H9 (cell line): Measurements from ENCODE around the gene SARNP. TPM values are rescaled to one million over a fixed set of nuclear protein-coding genes. Genes with fewer than 3 reads are reported as not detected.

Experiments
- DNase-seq: peaks from one replicate; pipeline ENCODE4 v3.0.0-alpha.2; 2017
- H2AFZ ChIP-seq: one replicate; pipeline ENCODE4 v1.6.1; 2013; ENCODE audit warnings: mild to moderate bottlenecking, low read length, control low read depth, moderate library complexity
- H2AK5ac ChIP-seq: 2 replicates; pipeline ENCODE4 v1.6.1; 2013; ENCODE audit warnings: low read length, control low read depth, mixed read lengths; ENCODE audit not compliant: insufficient read length
- H2BK120ac ChIP-seq: one replicate; pipeline ENCODE4 v1.6.1; 2013; ENCODE audit warnings: low read depth, mild to moderate bottlenecking, low read length, control low read depth, inconsistent platforms; ENCODE audit not compliant: poor library complexity, severe bottlenecking
- H2BK12ac ChIP-seq: 2 replicates; pipeline ENCODE4 v1.6.1; 2013; ENCODE audit warnings: low read length, control low read depth, mixed read lengths, low read depth; ENCODE audit not compliant: insufficient read length
- H2BK15ac ChIP-seq: 2 replicates; pipeline ENCODE4 v1.6.1; 2013; ENCODE audit warnings: low read depth, low read length, control low read depth
- H2BK20ac ChIP-seq: one replicate; pipeline ENCODE4 v1.6.1; 2013; ENCODE audit warnings: low read depth, mild to moderate bottlenecking, low read length, control low read depth, inconsistent platforms; ENCODE audit not compliant: poor library complexity, severe bottlenecking
- H2BK5ac ChIP-seq: 2 replicates; pipeline ENCODE4 v1.6.1; 2013; ENCODE audit warnings: low read length, control low read depth, mixed read lengths; ENCODE audit not compliant: insufficient read length
- H3K14ac ChIP-seq: 2 replicates; pipeline ENCODE4 v1.6.1; 2013; ENCODE audit warnings: low read length, control low read depth; ENCODE audit not compliant: insufficient read depth
- H3K18ac ChIP-seq: 2 replicates; pipeline ENCODE4 v1.6.1; 2013; ENCODE audit warnings: low read depth, mild to moderate bottlenecking, mixed read lengths, low read length, control low read depth; ENCODE audit not compliant: insufficient read length
- H3K23ac ChIP-seq: 2 replicates; pipeline ENCODE4 v1.6.1; 2013; ENCODE audit warnings: low read length, control low read depth, mixed read lengths, low read depth; ENCODE audit not compliant: insufficient read length
- H3K23me2 ChIP-seq: 2 replicates; pipeline ENCODE4 v1.6.1; 2013; ENCODE audit warnings: low read depth, mild to moderate bottlenecking, mixed read lengths, low read length, control low read depth; ENCODE audit not compliant: insufficient read length, poor library complexity, severe bottlenecking
- H3K27ac ChIP-seq: 2 replicates; pipeline ENCODE4 v1.5.1; 2013; ENCODE audit warnings: low read length, control low read depth, mixed read lengths, low read depth; ENCODE audit not compliant: insufficient read length
- H3K27me3 ChIP-seq: 2 replicates; pipeline ENCODE4 v1.6.1; 2013; ENCODE audit warnings: low read length, control low read depth, inconsistent platforms; ENCODE audit not compliant: insufficient read depth
- H3K4ac ChIP-seq: 2 replicates; pipeline ENCODE4 v1.6.1; 2013; ENCODE audit warnings: low read depth, mild to moderate bottlenecking, control low read depth, inconsistent platforms, low read length, moderate library complexity
- H3K4me1 ChIP-seq: 2 replicates; pipeline ENCODE4 v1.6.1; 2013; ENCODE audit warnings: low read length, control low read depth, inconsistent platforms; ENCODE audit not compliant: insufficient read depth
- H3K4me2 ChIP-seq: 2 replicates; pipeline ENCODE4 v1.6.1; 2013; ENCODE audit warnings: low read length, control low read depth, mixed read lengths; ENCODE audit not compliant: insufficient read length, insufficient read depth
- H3K56ac ChIP-seq: 2 replicates; pipeline ENCODE4 v1.6.1; 2013; ENCODE audit warnings: low read depth, mild to moderate bottlenecking, mixed read lengths, low read length, control low read depth; ENCODE audit not compliant: insufficient read length
- H3K79me1 ChIP-seq: 2 replicates; pipeline ENCODE4 v1.6.1; 2013; ENCODE audit warnings: low read depth, mild to moderate bottlenecking, moderate library complexity, low read length, control low read depth, inconsistent platforms; ENCODE audit not compliant: insufficient read depth, poor library complexity, severe bottlenecking
- H3K79me2 ChIP-seq: 2 replicates; pipeline ENCODE4 v1.6.1; 2013; ENCODE audit warnings: low read length, control low read depth, inconsistent platforms; ENCODE audit not compliant: insufficient read depth
- H3K9ac ChIP-seq: 2 replicates; pipeline ENCODE4 v1.6.1; 2013; ENCODE audit warnings: low read length, control low read depth, mixed read lengths; ENCODE audit not compliant: insufficient read length; ENCODE audit errors: extremely low read depth
- H3K9me3 ChIP-seq: one replicate; pipeline ENCODE4 v1.6.1; 2013; ENCODE audit warnings: low read depth, low read length, inconsistent platforms; ENCODE audit not compliant: control insufficient read depth
- H3T11ph ChIP-seq: one replicate; pipeline ENCODE4 v1.6.1; 2013; ENCODE audit warnings: mild to moderate bottlenecking, low read length, control low read depth, inconsistent platforms
- H4K20me1 ChIP-seq: one replicate; pipeline ENCODE4 v1.6.1; 2013; ENCODE audit not compliant: control insufficient read depth, insufficient read length, insufficient read depth
- H4K5ac ChIP-seq: 2 replicates; pipeline ENCODE4 v1.6.1; 2013; ENCODE audit warnings: low read depth, mild to moderate bottlenecking, mixed read lengths, low read length, control low read depth; ENCODE audit not compliant: insufficient read length
- H4K8ac ChIP-seq: replicated peaks from 2 replicates; pipeline ENCODE4 v1.6.1; 2013; ENCODE audit warnings: low read length, control low read depth, mixed read lengths, low read depth; ENCODE audit not compliant: insufficient read length
- H4K91ac ChIP-seq: 2 replicates; pipeline ENCODE4 v1.6.1; 2013; ENCODE audit warnings: low read depth, mild to moderate bottlenecking, moderate library complexity, mixed read lengths, low read length, control low read depth; ENCODE audit not compliant: insufficient read length
- H3K27ac Mint-ChIP-seq, 3 experiments: 2 replicates in 2 of 3; 3 replicates in 1 of 3; pipeline ENCODE4 v1.8.0; 2020 to 2021; ENCODE audit warnings: mixed read lengths in 3 of 3, mild to moderate bottlenecking in 1 of 3, moderate library complexity in 1 of 3
- H3K27me3 Mint-ChIP-seq: 2 replicates; pipeline ENCODE4 v1.8.0; 2021; ENCODE audit warnings: low read depth, mild to moderate bottlenecking, moderate library complexity, mixed read lengths
- H3K36me3 Mint-ChIP-seq, 3 experiments: 2 replicates in 2 of 3; 3 replicates in 1 of 3; pipeline ENCODE4 v1.8.0; 2020 to 2021; ENCODE audit warnings: low read depth in 3 of 3, mixed read lengths in 3 of 3; ENCODE audit not compliant: insufficient read depth in 1 of 3
- H3K4me1 Mint-ChIP-seq, 2 experiments: 2 replicates each; pipeline ENCODE4 v1.8.0; 2020; ENCODE audit warnings: mixed read lengths in 2 of 2
- H3K4me3 Mint-ChIP-seq, 2 experiments: 2 replicates in 1 of 2; 3 replicates in 1 of 2; pipeline ENCODE4 v1.8.0; 2020 to 2021; ENCODE audit warnings: mild to moderate bottlenecking in 2 of 2, mixed read lengths in 2 of 2, moderate library complexity in 1 of 2
- H3K9me3 Mint-ChIP-seq, 2 experiments: 2 replicates in 1 of 2; 3 replicates in 1 of 2; pipeline ENCODE4 v1.8.0; 2020; ENCODE audit warnings: mild to moderate bottlenecking in 2 of 2, mixed read lengths in 2 of 2, moderate library complexity in 1 of 2
- CTCF ChIP-seq: fragments of 200-600 bp; sonication (generic); conservative IDR thresholded peaks from 3 replicates; pipeline ENCODE4 v1.8.0; 2021; ENCODE audit warnings: antibody characterized with exemption, mild to moderate bottlenecking
- WGBS: extraction: QIAGEN DNeasy Blood & Tissue Kit; methylation state at CpG from one replicate; pipeline ENCODE4 v1.1.7; 2013; ENCODE audit warnings: missing lambda C conversion rate, low lambda C conversion rate, mixed read lengths; ENCODE audit not compliant: insufficient read length; ENCODE audit errors: extremely low coverage; 5-methylcytosine and 5-hydroxymethylcytosine counted together
- total RNA-seq: library from RNA; stranded (reverse); gene quantifications from 2 replicates; pipeline ENCODE4 v1.2.1, GENCODE V29; 2021

Gene SARNP
- total RNA-seq, 1 experiment from 2014 or later: 127 TPM

GRCh38 chr12:55830601-55831446, 13.3 kb upstream of the SARNP start:
- Mint-ChIP-seq H3K4me1 (peaks cover 31 to 46% of the 10 kb centered on the region in 2 experiments), H3K9me3 (no peaks in the 10 kb centered on the region; a peak in 2 of 5 replicates), H3K27ac (peak overlapping the region; percentile 99 to 100 (median 99)), H3K36me3 (peaks cover 4 to 17% (median 16%) of the 10 kb centered on the region in 3 experiments; a peak in 6 of 7 replicates), H3K4me3 (peak overlapping the region; percentile 98 to 100), H3K27me3 (no peaks in the 10 kb centered on the region)
- H2BK20ac ChIP-seq: no peak overlapping the region
- H2BK5ac ChIP-seq: no peak overlapping the region
- H3K4ac ChIP-seq: no peak overlapping the region
- peak overlapping the region; percentile 14 for H3K27ac ChIP-seq
- H3K14ac ChIP-seq: no peak overlapping the region
- H3K23me2 ChIP-seq: peaks cover 9% of the 10 kb centered on the region
- H2BK12ac ChIP-seq: no peak overlapping the region
- no peaks in the 10 kb centered on the region for H3K79me1 ChIP-seq
- no peaks in the 10 kb centered on the region for H4K20me1 ChIP-seq
- no peak overlapping the region for H2BK120ac ChIP-seq
- H3K23ac ChIP-seq: no peak overlapping the region
- no peak overlapping the region for H4K8ac ChIP-seq
- no peak overlapping the region for H2AK5ac ChIP-seq
- no peak overlapping the region for H4K91ac ChIP-seq
- H3K4me2 ChIP-seq: peak overlapping the region; percentile 85
- no peak overlapping the region for H2BK15ac ChIP-seq
- H3K9ac ChIP-seq: peak overlapping the region; percentile 63
- H3K18ac ChIP-seq: peak overlapping the region; percentile 49
- H3K79me2 ChIP-seq: no peaks in the 10 kb centered on the region
- H2AFZ ChIP-seq: no peak overlapping the region
- no peak for TF ChIP-seq CTCF
- no peaks in the 10 kb centered on the region for H3K9me3 ChIP-seq
- H3T11ph ChIP-seq: no peak overlapping the region
- no peak overlapping the region for H4K5ac ChIP-seq
- no peaks in the 10 kb centered on the region for H3K4me1 ChIP-seq
- H3K27me3 ChIP-seq: no peaks in the 10 kb centered on the region
- peak; percentile 81 for DNase-seq
- no CpG with 5 or more reads among the region's 23 CpGs for WGBS
- no peak overlapping the region for H3K56ac ChIP-seq
